T-helper 2 cell (primary cell): Measurements from ENCODE around the gene SYNE1.

Experiments
- DNase-seq, 5 experiments: peaks; one replicate each; pipeline versions ENCODE4 v3.0.0 to v3.0.0-alpha.2; 2012 to 2022

Gene SYNE1

GRCh38 chr6:152309006-152309405 lies 328.2 kb downstream of the SYNE1 start:
- no peak for DNase-seq

GRCh38 chr6:152308306-152308705 lies 328.9 kb downstream of the SYNE1 start:
- peak in 1 of 5 experiments; percentile 16 for DNase-seq

GRCh38 chr6:152305672-152306071 lies 331.5 kb downstream of the SYNE1 start:
- DNase-seq = no peak

- peak; percentile 70 to 95 (median 83) for DNase-seq
Measured at GRCh38 chr6:152301765-152302568, 335.2 kb downstream of the SYNE1 start.

GRCh38 chr6:152301021-152301764 lies 336.0 kb downstream of the SYNE1 start:
- no peak for DNase-seq

GRCh38 chr6:152300517-152300916 lies 336.6 kb downstream of the SYNE1 start:
- DNase-seq = peak in 1 of 5 experiments; percentile 15

GRCh38 chr6:152298848-152299735 lies 338.1 kb downstream of the SYNE1 start:
- DNase-seq = no peak

- no peak for DNase-seq
Measured at GRCh38 chr6:152298055-152298647, 339.0 kb downstream of the SYNE1 start.

- DNase-seq = no peak
Measured at GRCh38 chr6:152296648-152297376, 340.4 kb downstream of the SYNE1 start.

GRCh38 chr6:152295920-152296319 lies 341.2 kb downstream of the SYNE1 start:
- no peak for DNase-seq

GRCh38 chr6:152295346-152295745 lies 341.8 kb downstream of the SYNE1 start:
- DNase-seq = no peak

- DNase-seq = no peak
Measured at GRCh38 chr6:152293404-152293803, 343.8 kb downstream of the SYNE1 start.

GRCh38 chr6:152292555-152292954 lies 344.6 kb downstream of the SYNE1 start:
- DNase-seq = no peak

- no peak for DNase-seq
Measured at GRCh38 chr6:152290693-152291092, 346.5 kb downstream of the SYNE1 start.

- no peak for DNase-seq
Measured at GRCh38 chr6:152277826-152278329, 359.3 kb downstream of the SYNE1 start.

GRCh38 chr6:152273638-152274037 lies 363.5 kb downstream of the SYNE1 start:
- no peak for DNase-seq

GRCh38 chr6:152273002-152273401 lies 364.2 kb downstream of the SYNE1 start:
- DNase-seq = no peak

GRCh38 chr6:152272486-152272885 lies 364.7 kb downstream of the SYNE1 start:
- DNase-seq = no peak

GRCh38 chr6:152271776-152272464 lies 365.2 kb downstream of the SYNE1 start:
- DNase-seq = peak in 1 of 5 experiments; percentile 35

GRCh38 chr6:152270301-152270925 lies 366.7 kb downstream of the SYNE1 start:
- no peak for DNase-seq
